Posterior cingulate gyrus (tissue), 11 donors: Measurements from ENCODE around the gene KRT8.

Experiments used
- DNase-seq, 10 donors: peaks; one replicate each; pipeline versions ENCODE4 v3.0.0 to v3.0.0-alpha.2; 2020 to 2021; ENCODE audit warnings: mixed read lengths in 3 of 10
- intact Hi-C: fragments of 100-400 bp; cut with DNase I; formaldehyde crosslinking; loops from one replicate; pipeline ENCODE4 v1.15.1; 2023

Gene KRT8

DNA sequence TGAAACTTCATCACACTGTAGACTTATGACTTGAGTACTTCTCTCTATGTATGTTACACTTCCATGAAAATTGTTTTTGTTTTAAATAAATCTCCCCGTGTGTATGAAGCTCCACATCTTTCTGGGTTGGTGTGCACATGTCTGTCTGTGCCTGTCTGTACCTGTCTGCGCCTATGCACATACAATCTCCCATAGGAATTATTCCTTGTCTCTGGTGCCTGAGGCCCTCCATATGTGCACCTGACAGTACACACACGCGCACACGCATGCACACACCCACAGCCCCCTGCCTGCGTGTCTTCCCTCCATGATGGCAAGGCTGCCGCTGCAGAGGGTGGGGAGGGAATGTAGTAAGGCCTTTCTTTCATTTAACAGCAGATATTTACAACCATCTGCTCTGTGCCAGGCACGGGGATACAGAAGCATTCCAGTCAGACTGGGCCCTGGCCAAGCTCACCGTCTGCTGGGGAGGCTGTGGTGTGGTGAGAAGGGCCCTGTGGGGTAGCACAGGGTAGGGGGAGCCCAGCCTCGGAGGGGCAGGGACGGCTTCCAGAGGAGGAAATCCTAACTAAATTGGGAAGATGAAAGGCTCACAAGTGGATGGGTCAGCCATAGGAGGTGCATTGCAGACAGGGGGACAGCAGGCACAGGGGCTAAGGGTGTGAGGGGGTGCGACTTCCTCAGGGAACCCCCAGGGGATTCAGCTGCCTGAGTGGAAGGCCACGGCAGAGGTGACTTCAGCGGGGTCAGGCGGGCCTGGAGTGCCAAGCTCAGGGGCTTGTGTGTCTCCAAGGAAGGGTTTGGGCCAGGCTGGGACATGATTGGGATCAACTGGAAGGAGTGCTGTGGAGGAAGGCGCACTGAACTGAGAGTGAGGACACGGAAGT, 26.1 kb downstream of the KRT8 start:
- intact Hi-C loops, result loop anchor here (2.0 kb wide), 1 partner anchor 296 kb away; no protein-coding TSS in a partner anchor
- peak in 1 of 10 donors; percentile 74 for DNase-seq

GRCh38 chr12:52877242-52877641, 27.6 kb downstream of the KRT8 start:
- intact Hi-C loops, result no loop called here
- peak in 1 of 10 donors; percentile 11 for DNase-seq

- DNase-seq, result peak in 2 of 10 donors; percentile 32 to 63
Observed at GRCh38 chr12:52876372-52876771, 28.5 kb downstream of the KRT8 start.

DNA sequence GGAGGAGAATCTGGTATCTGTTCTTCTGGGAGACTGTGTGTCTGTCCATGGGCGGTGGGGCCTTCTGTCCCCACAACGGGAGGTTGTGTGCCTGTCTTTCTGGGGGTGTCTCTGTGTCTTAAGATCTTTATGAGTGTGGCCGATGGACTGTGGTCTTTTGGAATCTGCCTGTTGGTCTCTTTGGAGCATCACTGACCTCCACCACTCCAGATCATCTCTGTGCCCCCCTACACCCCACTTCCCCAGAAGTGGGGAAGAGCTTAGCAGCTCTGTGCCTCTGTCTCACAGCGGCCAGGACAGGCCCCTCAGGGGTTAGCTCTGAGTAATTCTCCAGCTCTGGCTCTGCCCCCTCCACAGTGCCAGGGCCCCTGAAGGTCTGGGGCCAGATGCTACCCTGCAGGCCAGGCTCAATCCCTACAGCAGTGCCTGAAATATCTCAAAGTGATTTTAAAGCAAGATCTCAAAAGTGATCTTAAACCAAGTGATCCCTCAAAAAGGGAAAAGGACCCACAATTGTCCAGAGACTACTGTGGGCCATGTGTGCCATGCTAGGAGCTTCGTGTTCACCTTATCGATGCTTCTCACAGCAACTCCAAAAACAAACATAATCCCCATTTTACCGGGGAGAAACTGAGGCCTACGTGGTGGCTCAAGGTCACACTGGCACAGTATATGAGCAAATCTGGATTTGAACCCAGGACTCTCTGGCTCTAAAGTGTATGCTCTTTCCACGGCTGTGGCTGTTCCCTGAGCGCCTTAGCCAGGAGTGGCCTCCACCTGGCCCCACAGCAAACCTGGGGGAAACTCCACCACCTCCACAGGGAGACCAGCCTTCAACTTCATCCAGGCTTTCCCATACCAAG, 30.1 kb downstream of the KRT8 start:
- DNase-seq, result peak in 1 of 10 donors; percentile 43
- intact Hi-C loops, result no loop called here

More at GRCh38 chr12:52876372-52876771, 28.5 kb downstream of the KRT8 start:
- intact Hi-C loops, result no loop called here

- DNase-seq, result peak in 9 of 10 donors; percentile 14 to 92 (median 48)
- intact Hi-C loops, result no loop called here
Observed at GRCh38 chr12:52873832-52874572, 30.9 kb downstream of the KRT8 start.

DNA sequence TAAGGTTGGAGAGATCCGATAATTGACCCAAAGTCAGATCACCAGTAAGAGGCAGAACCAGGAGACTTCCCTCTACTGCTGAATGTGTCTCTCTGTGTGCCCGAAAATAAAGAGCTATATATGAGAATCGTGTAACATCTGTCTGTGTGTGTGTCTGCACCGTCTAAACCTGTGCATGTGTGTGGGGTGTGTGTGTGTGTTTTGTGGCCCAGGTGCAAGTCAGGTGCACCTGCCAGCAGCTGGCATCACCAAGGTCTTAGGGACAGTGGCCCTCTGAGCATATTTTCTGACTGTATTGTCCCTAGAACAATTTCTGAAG, 31.4 kb downstream of the KRT8 start:
- intact Hi-C loops, result no loop called here
- DNase-seq, result no peak

DNA sequence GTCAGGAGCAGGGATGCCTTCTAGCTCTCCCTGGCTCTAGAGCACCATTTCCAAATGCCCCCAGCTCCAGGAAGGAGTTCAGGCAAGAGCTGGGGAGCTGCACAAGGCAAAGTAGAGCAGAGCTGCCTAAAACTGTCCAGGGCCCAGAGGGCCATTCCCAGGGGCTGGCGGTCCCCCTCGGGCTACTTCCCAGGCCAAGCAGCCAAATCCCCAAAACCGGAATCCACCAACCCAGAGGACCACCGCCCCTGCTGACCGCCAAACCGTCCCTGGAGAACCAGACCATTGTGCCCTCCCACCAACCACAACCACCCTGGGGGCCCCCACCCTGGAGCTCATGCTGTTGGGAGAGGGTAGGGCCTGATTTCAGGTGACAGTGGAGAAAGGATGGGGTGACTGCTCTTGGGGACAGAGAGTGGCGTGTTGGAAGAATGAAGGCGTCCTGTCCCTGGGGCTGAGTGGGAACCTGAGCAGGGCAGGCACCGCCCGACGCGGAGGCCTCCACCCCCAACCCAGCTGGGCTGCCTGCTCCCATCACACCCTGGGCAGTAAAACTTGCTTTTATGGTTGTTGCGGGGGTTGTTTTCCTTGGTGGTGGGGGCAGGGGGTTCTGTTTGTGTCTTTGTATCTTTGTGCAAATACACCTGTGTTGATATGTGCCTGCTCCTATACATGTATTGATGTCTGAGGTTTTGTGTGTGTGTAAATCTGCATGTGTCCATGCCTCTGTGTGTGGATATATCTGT, 32.1 kb downstream of the KRT8 start:
- intact Hi-C loops, result no loop called here
- DNase-seq, result peak in 1 of 10 donors; percentile 40

DNA sequence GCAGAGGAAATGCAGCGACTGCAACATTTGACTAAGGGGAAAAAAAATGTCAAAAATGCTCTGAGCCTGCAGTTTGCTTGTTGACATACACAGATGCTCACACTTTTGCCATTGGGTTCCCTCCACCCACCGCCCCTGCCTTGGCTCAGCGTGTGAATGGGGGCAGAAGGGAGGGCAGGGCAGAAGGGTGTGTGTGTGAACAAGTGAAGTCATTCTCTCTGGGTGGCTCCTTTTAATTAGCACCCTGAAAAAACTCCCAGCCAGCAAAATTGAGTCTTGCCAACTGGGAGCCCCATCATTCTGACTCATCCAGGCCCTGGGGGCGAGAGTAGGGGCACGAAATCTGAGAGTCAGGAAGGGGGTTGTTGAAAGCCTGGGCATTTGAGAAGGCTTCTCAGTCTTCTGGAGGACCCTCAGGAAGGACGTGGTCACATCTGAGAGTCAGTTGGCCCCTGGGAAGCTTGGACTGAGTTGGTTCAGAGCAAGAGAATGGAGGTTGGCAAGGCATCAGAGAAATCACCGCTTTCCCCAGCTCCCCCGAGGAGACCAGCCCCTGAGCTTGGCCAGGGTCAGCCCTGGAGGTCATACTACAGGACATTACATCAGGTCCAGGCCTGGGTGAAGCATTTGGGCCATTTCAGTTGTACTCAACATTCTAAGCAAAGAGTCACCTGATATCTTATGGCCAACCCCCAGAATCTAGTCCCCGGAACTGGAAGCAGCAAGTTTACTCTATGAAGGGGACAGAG, 33.4 kb downstream of the KRT8 start:
- intact Hi-C loops, result loop anchor here (2.0 kb wide), 1 partner anchor 289 kb away; no protein-coding TSS in a partner anchor
- DNase-seq, result peak in 1 of 10 donors; percentile 83

GRCh38 chr12:52870361-52871290, 34.2 kb downstream of the KRT8 start:
- DNase-seq, result peak in 9 of 10 donors; percentile 27 to 93 (median 66)
- intact Hi-C loops, result loop anchor here (2.0 kb wide), 1 partner anchor 288 kb away; no protein-coding TSS in a partner anchor

DNA sequence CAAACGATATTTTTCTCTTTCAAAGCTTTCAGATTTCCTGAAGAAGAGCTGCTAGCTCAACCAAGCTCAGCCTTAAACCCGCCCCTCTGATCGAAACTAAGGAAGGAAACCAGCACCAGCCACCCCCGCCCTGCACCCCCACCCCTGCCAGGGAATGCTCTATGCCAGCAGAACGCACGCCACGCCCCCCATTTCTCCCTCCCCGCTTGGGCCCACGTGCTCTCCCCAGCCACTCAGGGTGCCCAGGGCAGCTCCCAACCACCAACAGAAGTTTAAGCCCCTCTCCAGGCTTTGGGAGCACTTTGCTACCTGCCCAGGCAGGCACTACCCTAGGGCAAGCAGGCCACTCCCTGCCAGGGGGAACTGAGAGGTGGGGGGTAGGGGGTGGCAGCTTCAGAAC, 37.2 kb downstream of the KRT8 start:
- intact Hi-C loops, result loop anchor here (5.0 kb wide), 1 partner anchor 495 kb away; no protein-coding TSS in a partner anchor
- peak in 1 of 10 donors; percentile 31 for DNase-seq

GRCh38 chr12:52867152-52867551, 37.7 kb downstream of the KRT8 start:
- intact Hi-C loops, result loop anchor here (5.0 kb wide), 1 partner anchor 495 kb away; no protein-coding TSS in a partner anchor
- no peak for DNase-seq

DNA sequence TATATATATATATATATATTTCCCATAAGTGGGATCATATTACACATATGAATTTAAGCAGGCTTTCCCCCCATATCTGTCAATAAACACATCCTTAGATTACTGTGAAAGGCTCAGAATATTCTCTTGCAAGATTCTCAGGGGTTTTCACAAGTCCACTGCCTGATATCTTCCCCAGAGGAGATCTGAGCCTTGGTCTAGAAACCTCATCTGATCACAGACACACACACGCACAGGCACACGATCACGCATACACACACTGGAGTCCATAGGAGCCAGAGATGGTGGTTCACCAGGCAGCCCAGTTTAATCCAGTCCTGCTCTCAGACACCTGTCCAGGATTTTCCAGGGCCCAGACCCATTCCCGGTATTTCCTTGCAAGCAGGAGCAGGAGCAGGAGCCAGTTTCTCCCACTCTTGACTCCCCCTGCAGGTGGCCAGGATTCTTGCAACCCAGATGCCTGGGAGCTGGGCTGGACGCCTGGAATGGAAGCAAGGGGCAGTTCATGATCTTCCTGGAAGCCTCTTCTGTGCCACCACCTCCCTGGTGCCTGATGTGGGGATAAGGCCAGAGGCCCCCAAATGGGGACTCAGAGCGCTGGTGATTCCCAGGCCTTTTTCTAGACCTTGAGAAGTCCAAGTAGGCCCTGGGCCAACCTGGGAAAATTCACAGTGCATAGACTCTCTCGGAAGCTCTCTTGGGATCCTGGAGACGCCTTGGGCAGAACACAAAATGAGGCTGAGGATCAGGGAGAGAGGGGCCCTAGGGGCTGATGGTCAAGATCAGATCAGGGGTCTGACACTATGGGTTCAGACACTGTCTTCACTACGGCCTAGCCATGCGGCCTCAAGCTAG, 39.6 kb downstream of the KRT8 start:
- DNase-seq, result peak; percentile 36 to 94 (median 68)
- intact Hi-C loops, result loop anchor here (5.0 kb wide), 1 partner anchor 493 kb away; no protein-coding TSS in a partner anchor

DNA sequence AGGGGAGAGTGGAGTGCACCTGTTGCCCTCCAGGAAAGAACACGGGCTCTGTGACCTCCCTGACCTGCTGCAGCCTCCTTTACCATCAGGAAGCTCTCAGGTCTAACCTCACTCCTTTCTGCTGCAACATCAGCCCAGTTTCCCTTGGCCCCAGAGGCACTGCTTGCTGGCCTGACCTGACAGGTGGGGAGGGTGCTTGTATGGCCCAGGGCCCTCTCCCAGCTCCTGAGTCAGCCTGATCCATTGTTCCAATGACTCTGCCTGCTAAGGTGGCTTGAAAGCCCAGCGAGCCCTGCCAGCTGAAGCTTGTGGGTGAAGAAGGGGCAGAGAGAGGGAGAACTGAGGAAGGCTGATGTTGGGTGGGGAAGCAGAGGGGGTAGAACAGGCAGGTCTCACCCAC, 42.9 kb downstream of the KRT8 start:
- DNase-seq, result peak in 1 of 10 donors; percentile 57
- intact Hi-C loops, result no loop called here

DNA sequence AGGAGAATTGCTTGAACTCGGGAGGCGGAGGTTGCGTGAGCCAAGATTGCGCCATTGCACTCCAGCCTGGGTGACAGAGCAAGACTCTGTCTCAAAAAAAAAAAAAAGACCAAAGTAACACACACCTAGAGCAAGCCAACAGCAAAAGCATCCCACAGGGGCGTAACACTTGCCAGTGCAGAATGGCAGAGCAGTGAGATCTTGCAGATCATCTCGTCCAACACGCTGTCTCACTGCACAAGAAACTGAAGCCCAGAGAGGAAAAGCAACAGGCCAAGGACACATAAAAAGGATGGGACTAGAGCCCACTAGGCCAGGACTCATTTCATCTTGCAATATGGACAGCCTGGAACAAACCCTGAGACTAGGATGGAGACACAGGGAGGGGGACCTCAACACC, 43.4 kb downstream of the KRT8 start:
- intact Hi-C loops, result no loop called here
- DNase-seq, result peak in 2 of 10 donors; percentile 44 to 62

GRCh38 chr12:52860102-52860823, 44.6 kb downstream of the KRT8 start:
- peak in 1 of 10 donors; percentile 55 for DNase-seq
- intact Hi-C loops, result no loop called here

- intact Hi-C loops, result no loop called here
- DNase-seq, result no peak
Observed at GRCh38 chr12:52857500-52857899, 47.4 kb downstream of the KRT8 start.
